Measurements from ENCODE around the gene TIGD3. TPM values are rescaled to one million over a fixed set of nuclear protein-coding genes. Genes with fewer than 3 reads are reported as not detected.

The TIGD3 gene
- total RNA-seq, 1 donor from 2014 or later: 0.20 TPM

DNA sequence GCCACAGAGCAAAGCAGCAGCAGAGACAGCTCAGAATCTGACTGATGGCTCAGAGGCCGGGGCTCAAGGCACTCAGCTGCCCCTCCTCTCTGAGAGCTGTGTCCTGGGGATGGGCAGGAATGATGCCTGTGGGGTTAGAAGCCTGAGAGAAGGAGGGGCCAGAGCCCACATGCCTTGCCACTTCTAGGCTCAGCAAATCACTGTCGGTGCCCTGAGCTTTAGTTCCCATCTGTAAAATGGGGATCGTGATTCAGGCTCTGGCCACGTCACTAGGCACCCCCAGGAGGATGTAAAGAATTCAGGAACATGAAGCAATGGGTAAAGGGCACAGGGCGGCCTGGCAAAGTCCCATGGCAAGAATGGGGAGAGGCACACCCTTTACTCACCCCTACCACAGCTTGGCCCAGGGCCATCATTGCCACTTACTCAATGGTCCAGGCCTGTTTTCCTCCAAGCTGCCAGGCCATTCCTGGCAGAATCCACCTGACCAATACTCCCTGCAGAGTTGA lies 43.3 kb upstream of the TIGD3 start:
- Histone ChIP-seq H3K9ac (ENCODE audit: low read length) (no peak overlapping the region), H4K20me1 (ENCODE audit: insufficient read depth, low read length) (peaks cover 12% of the 10 kb centered on the region), H2AFZ (ENCODE audit: low read depth, low read length) (peak overlapping the region; percentile 12), H3K27me3 (ENCODE audit: insufficient read depth, low read length) (no peaks in the 10 kb centered on the region), H3K36me3 (ENCODE audit: insufficient read depth, low read length) (no peaks in the 10 kb centered on the region), H3K9me3 (ENCODE audit: insufficient read depth, low read depth, low read length) (no peaks in the 10 kb centered on the region), H3K4me2 (ENCODE audit: low read length) (peak overlapping the region; percentile 43), H3K79me2 (ENCODE audit: insufficient read depth, low read length) (peaks cover 14% of the 10 kb centered on the region), H3K27ac (ENCODE audit: low read depth, low read length) (no peak overlapping the region), H3K4me1 (ENCODE audit: insufficient read depth, low read length) (peaks cover 27% of the 10 kb centered on the region), H3K4me3 (ENCODE audit: insufficient read depth, low read depth, low read length) (no peak overlapping the region)
- H3K27me3 Mint-ChIP-seq (ENCODE audit: low read depth, unreplicated experiment): no peaks in the 10 kb centered on the region
- no peak overlapping the region for H3K4me3 Mint-ChIP-seq (ENCODE audit: unreplicated experiment)
- H3K36me3 Mint-ChIP-seq (ENCODE audit: low read depth, unreplicated experiment): peaks cover 3% of the 10 kb centered on the region
- H3K27ac Mint-ChIP-seq (ENCODE audit: unreplicated experiment): no peak overlapping the region
- no peaks in the 10 kb centered on the region for H3K9me3 Mint-ChIP-seq (ENCODE audit: unreplicated experiment)
- DNase-seq (ENCODE audit: low read depth) (no peak), FAIRE-seq (no peak)
- TF ChIP-seq EZH2 (IDR thresholded peaks at IDR 0.05; ENCODE audit: insufficient read depth, low read length): no peak
- TF ChIP-seq, protein P1, sequence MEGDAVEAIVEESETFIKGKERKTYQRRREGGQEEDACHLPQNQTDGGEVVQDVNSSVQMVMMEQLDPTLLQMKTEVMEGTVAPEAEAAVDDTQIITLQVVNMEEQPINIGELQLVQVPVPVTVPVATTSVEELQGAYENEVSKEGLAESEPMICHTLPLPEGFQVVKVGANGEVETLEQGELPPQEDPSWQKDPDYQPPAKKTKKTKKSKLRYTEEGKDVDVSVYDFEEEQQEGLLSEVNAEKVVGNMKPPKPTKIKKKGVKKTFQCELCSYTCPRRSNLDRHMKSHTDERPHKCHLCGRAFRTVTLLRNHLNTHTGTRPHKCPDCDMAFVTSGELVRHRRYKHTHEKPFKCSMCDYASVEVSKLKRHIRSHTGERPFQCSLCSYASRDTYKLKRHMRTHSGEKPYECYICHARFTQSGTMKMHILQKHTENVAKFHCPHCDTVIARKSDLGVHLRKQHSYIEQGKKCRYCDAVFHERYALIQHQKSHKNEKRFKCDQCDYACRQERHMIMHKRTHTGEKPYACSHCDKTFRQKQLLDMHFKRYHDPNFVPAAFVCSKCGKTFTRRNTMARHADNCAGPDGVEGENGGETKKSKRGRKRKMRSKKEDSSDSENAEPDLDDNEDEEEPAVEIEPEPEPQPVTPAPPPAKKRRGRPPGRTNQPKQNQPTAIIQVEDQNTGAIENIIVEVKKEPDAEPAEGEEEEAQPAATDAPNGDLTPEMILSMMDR (IDR thresholded peaks at IDR 0.05; ENCODE audit: insufficient read depth, low read depth, low read length): no peak
- peaks cover 22% of the 10 kb centered on the region for H3K4me1 Mint-ChIP-seq (ENCODE audit: low read depth, unreplicated experiment)

DNA sequence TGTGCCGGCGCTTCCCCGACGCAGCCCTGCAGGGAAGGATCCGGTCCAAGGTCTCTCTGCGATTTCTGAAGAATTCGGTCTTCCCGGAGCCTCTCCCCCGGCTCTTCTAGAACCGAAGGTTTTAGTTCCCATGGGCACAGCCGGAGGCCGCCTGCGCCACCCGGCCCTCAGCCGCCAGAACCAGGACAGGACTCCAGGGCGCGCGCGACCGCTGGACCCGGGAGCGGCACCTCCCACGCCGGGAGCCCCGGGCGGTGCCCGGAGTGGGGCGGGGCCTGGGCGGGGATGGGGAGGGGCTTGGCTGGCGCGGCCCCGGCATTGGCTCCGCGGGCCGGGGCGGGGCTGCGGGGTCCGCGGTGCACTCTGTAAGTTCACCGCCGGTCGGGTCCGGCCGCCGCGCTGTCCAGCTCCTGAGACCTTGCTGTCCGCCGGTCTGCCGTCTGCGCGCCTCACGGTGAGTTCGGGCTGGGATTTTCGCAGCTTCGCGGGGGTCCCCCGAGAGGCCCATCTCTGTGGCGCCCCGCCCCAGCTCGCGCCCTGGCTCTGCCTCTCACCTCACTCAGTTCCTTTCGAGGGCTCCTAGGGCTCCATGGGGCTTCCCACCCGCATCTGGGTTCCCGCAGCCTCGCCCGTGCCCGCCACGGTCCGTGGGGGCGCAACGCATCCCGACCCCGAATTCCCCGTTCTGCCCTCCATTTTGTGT lies 39.9 kb upstream of the TIGD3 start, which contains the start of gene CDC42EP2:
Gene CDC42EP2, plus strand, starts transcription at position 366 of the 703 bp plus-strand sequence. CDS start 6,033 bp downstream, outside the sequence.
- peak; percentile 51 for DNase-seq (ENCODE audit: low read depth)
- Histone ChIP-seq H3K9ac (ENCODE audit: low read length) (peak within 1 kb of the TSS; percentile 92), H3K27me3 (ENCODE audit: insufficient read depth, low read length) (no peaks in the 10 kb centered on the region), H3K79me2 (ENCODE audit: insufficient read depth, low read length) (peaks cover 48% of the 10 kb centered on the region), H3K4me2 (ENCODE audit: low read length) (peak within 1 kb of the TSS; percentile 86), H2AFZ (ENCODE audit: low read depth, low read length) (peak within 1 kb of the TSS; percentile 69), H3K27ac (ENCODE audit: low read depth, low read length) (peak within 1 kb of the TSS; percentile 82), H4K20me1 (ENCODE audit: insufficient read depth, low read length) (peaks cover 37% of the 10 kb centered on the region), H3K4me1 (ENCODE audit: insufficient read depth, low read length) (peaks cover 41% of the 10 kb centered on the region), H3K36me3 (ENCODE audit: insufficient read depth, low read length) (no peaks in the 10 kb centered on the region), H3K9me3 (ENCODE audit: insufficient read depth, low read depth, low read length) (no peaks in the 10 kb centered on the region), H3K4me3 (ENCODE audit: insufficient read depth, low read depth, low read length) (peak within 1 kb of the TSS; percentile 74)
- Mint-ChIP-seq H3K4me1 (ENCODE audit: low read depth, unreplicated experiment) (peaks cover 24% of the 10 kb centered on the region), H3K27me3 (ENCODE audit: low read depth, unreplicated experiment) (no peaks in the 10 kb centered on the region), H3K27ac (ENCODE audit: unreplicated experiment) (peak within 1 kb of the TSS; percentile 67), H3K36me3 (ENCODE audit: low read depth, unreplicated experiment) (no peaks in the 10 kb centered on the region), H3K9me3 (ENCODE audit: unreplicated experiment) (no peaks in the 10 kb centered on the region), H3K4me3 (ENCODE audit: unreplicated experiment) (peak within 1 kb of the TSS; percentile 92)
- TF ChIP-seq, protein P1 (IDR thresholded peaks at IDR 0.05; ENCODE audit: insufficient read depth, low read depth, low read length): no peak
- TF ChIP-seq EZH2 (IDR thresholded peaks at IDR 0.05; ENCODE audit: insufficient read depth, low read length): no peak
- FAIRE-seq: no peak
